ENCODE data around the gene UBL3. TPM values are rescaled to one million over a fixed set of nuclear protein-coding genes. Genes with fewer than 3 reads are reported as not detected.

Gene UBL3
- polyA plus RNA-seq, 1 of the 3 experiments (the other 2 are of a cell fraction) = 5.8 TPM

GRCh38 chr13:29849731-29850212 is 645 bp downstream of the UBL3 start:
- H4K20me1 ChIP-seq (ENCODE audit: insufficient read depth) = no peaks in the 10 kb centered on the region; the same call in 1 of the 2 replicates
- no peaks in the 10 kb centered on the region for H3K27me3 ChIP-seq (ENCODE audit: insufficient read depth)
- peaks cover 49% of the 10 kb centered on the region for H3K79me2 ChIP-seq (ENCODE audit: insufficient read depth)
- TF ChIP-seq MXI1 (IDR thresholded peaks at IDR 0.05; ENCODE audit: low read depth, low read length) = peak; percentile 63
- TF ChIP-seq FOSL2 (IDR thresholded peaks at IDR 0.05; ENCODE audit: borderline replicate concordance, low read depth) = peak; percentile 10; the same call in 1 of the 2 replicates
- TF ChIP-seq MAX (IDR thresholded peaks at IDR 0.05; ENCODE audit: low read depth) = peak; percentile 7; the same call in 1 of the 2 replicates
- TF ChIP-seq USF2 (IDR thresholded peaks at IDR 0.05; ENCODE audit: borderline replicate concordance, low read depth, low read length) = no peak
- peaks cover 11 to 29% of the 10 kb centered on the region in 2 experiments; a peak in 3 of 4 replicates for H3K4me1 ChIP-seq (ENCODE audit: control insufficient read depth in 1 of 2, insufficient read depth in 2 of 2, low read depth in 1 of 2, low read length in 1 of 2)
- ChIA-PET POLR2A (interaction anchor here (0.6 to 0.9 kb wide), 3 partner anchors 44 to 346 kb away, joined by 3 to 6 read pairs (median 3); no protein-coding TSS in a partner anchor), CTCF (interaction anchor here (0.6 to 14.5 kb wide), 8 partner anchors 68 to 612 kb away, joined by 3 to 193 read pairs (median 5); no protein-coding TSS in a partner anchor)
- no peaks in the 10 kb centered on the region for H3K9me2 ChIP-seq
- peak; percentile 70 for DNase-seq
- WGBS (ENCODE audit: low lambda C conversion rate) = under 1% methylated on average over 18 of the region's 50 CpGs
- peak overlapping the region; percentile 73 to 97 for H3K4me3 ChIP-seq (ENCODE audit: low read depth in 2 of 2, low read length in 1 of 2)
- H3K36me3 ChIP-seq (replicated peaks in 1 of 2; ENCODE audit: control insufficient read depth in 1 of 2, insufficient read depth in 2 of 2, low read length in 1 of 2) = no peaks in the 10 kb centered on the region
- H3K27ac ChIP-seq (ENCODE audit: low read depth in 2 of 2, low read length in 1 of 2) = peak overlapping the region; percentile 96
- no peaks in the 10 kb centered on the region for H3K9me3 ChIP-seq
- peaks cover 10% of the 10 kb centered on the region for H3F3A ChIP-seq (replicated peaks; ENCODE audit: insufficient read depth)
- H3K9ac ChIP-seq = peak overlapping the region; percentile 84
- peak overlapping the region; percentile 74 for H2AFZ ChIP-seq (ENCODE audit: low read depth)
- peak overlapping the region; percentile 83 for H3K4me2 ChIP-seq

GRCh38 chr13:29849071-29849631 is 1.3 kb downstream of the UBL3 start:
- DNase-seq = peak; percentile 38
- Histone ChIP-seq H3K4me1 (ENCODE audit: control insufficient read depth in 1 of 2, insufficient read depth in 2 of 2, low read depth in 1 of 2, low read length in 1 of 2) (peaks cover 11 to 33% of the 10 kb centered on the region in 2 experiments; a peak in 3 of 4 replicates), H3K36me3 (replicated peaks in 1 of 2; ENCODE audit: control insufficient read depth in 1 of 2, insufficient read depth in 2 of 2, low read length in 1 of 2) (no peaks in the 10 kb centered on the region), H3K27me3 (ENCODE audit: insufficient read depth) (no peaks in the 10 kb centered on the region), H3F3A (replicated peaks; ENCODE audit: insufficient read depth) (peaks cover 10% of the 10 kb centered on the region), H3K4me3 (ENCODE audit: low read depth in 2 of 2, low read length in 1 of 2) (peak overlapping the region; percentile 73 to 97), H3K9ac (peak overlapping the region; percentile 84), H2AFZ (ENCODE audit: low read depth) (peak overlapping the region; percentile 74), H3K79me2 (ENCODE audit: insufficient read depth) (peaks cover 55% of the 10 kb centered on the region), H4K20me1 (ENCODE audit: insufficient read depth) (peaks cover 3% of the 10 kb centered on the region; the same call in 1 of the 2 replicates), H3K9me2 (no peaks in the 10 kb centered on the region), H3K27ac (ENCODE audit: low read depth in 2 of 2, low read length in 1 of 2) (peak overlapping the region; percentile 96), H3K4me2 (peak overlapping the region; percentile 83), H3K9me3 (no peaks in the 10 kb centered on the region)
- ChIA-PET POLR2A (no interaction called here), CTCF (interaction anchor here (0.6 to 14.5 kb wide), 7 partner anchors 68 to 613 kb away, joined by 3 to 193 read pairs (median 5); no protein-coding TSS in a partner anchor)
- 1% methylated on average over 24 of the region's 24 CpGs for WGBS (ENCODE audit: low lambda C conversion rate)
- no peak for TF ChIP-seq FOXJ3 (CRISPR knock-in tag; IDR thresholded peaks at IDR 0.05)
- TF ChIP-seq ZBTB33 (IDR thresholded peaks at IDR 0.05; ENCODE audit: borderline replicate concordance, low read depth) = no peak
- no peak for TF ChIP-seq MXI1 (IDR thresholded peaks at IDR 0.05; ENCODE audit: low read depth, low read length)
- TF ChIP-seq GABPA (IDR thresholded peaks at IDR 0.05; ENCODE audit: low read depth) = no peak
- no peak for TF ChIP-seq MEF2A (IDR thresholded peaks at IDR 0.05; ENCODE audit: borderline replicate concordance, low read depth)
- no peak for TF ChIP-seq ELF1 (IDR thresholded peaks at IDR 0.05)
- no peak for TF ChIP-seq EZH2phosphoT487 (IDR thresholded peaks at IDR 0.05; ENCODE audit: borderline replicate concordance, low read depth)
- TF ChIP-seq FOSL2 (IDR thresholded peaks at IDR 0.05; ENCODE audit: borderline replicate concordance, low read depth) = no peak
- no peak for TF ChIP-seq IRF3 (IDR thresholded peaks at IDR 0.05; ENCODE audit: low read depth, low read length)
- TF ChIP-seq RCOR1 (IDR thresholded peaks at IDR 0.05; ENCODE audit: low read length) = no peak
- TF ChIP-seq USF1 (IDR thresholded peaks at IDR 0.05; ENCODE audit: borderline replicate concordance, low read depth) = no peak
- TF ChIP-seq RXRA (IDR thresholded peaks at IDR 0.05; ENCODE audit: borderline replicate concordance, low read depth) = no peak
- TF ChIP-seq RAD21 (IDR thresholded peaks at IDR 0.05; ENCODE audit: low read length) = no peak

Measured in SK-N-SH (cell line).